Thyroid gland (tissue), 4 donors: ENCODE results near the gene SLC15A4.

Source experiments
- CTCF ChIP-seq, 6 experiments: fragments of 200-600 bp in 3 of 6; fragments of 450-650 bp in 3 of 6; sonication (generic) in 3 of 6; IDR thresholded peaks; one replicate each; pipeline ENCODE4 v1.5.1; 2016 to 2019; ENCODE audit warnings: antibody characterized with exemption in 6 of 6, mild to moderate bottlenecking in 2 of 6, inconsistent platforms in 1 of 6, moderate library complexity in 1 of 6
- POLR2A ChIP-seq, 2 donors: fragments of 450-650 bp; IDR thresholded peaks; one replicate each; pipeline ENCODE4 v1.6.1; 2017; ENCODE audit warnings: antibody characterized with exemption in 2 of 2, mild to moderate bottlenecking in 2 of 2, moderate library complexity in 1 of 2

- TF ChIP-seq CTCF (IDR thresholded peaks at IDR 0.05), result no peak
- TF ChIP-seq POLR2A (IDR thresholded peaks at IDR 0.05), result no peak
Observed at GRCh38 chr12:128793701-128794100, 30.1 kb downstream of the SLC15A4 start.
